K562 (cell line): ENCODE measurements around the gene HRH3. TPM values are rescaled to one million over a fixed set of nuclear protein-coding genes. Genes with fewer than 3 reads are reported as not detected.

ENCODE experiments used
- ATAC-seq: fragments of 200-7000 bp; cut with Tn5 transposase; 3 replicates; pipeline ENCODE4 v1.9.1; 2020; ENCODE audit warnings: moderate library complexity
- BruUV-seq: library from RNA; stranded (reverse); fragments of 400-500 nt; replicated peaks from 2 replicates; lab custom pipeline; 2021; lab: Mats Ljungman, UMichigan
- CTCF ChIA-PET: fragments of 300-600 bp; formaldehyde crosslinking; extraction: SDS; loops from one replicate; lab custom pipeline; 2021; ENCODE audit warnings: low intra/inter-chr PET ratio; lab: Yijun Ruan, JAX
- POLR2A ChIA-PET: fragments of 300-600, 350-650 bp; sonication (Branson Sonifier 250); formaldehyde crosslinking; extraction: SDS; loops from one replicate; lab custom pipeline; 2021; ENCODE audit warnings: antibody characterized with exemption, inconsistent platforms; lab: Yijun Ruan, JAX
- DNase-seq, 4 experiments: peaks; one replicate each; pipeline versions ENCODE4 v3.0.0 to v3.0.0-alpha.2; 2011 to 2018; ENCODE audit warnings: low spot score in 3 of 4, mixed read lengths in 3 of 4; ENCODE audit errors: extremely low read depth in 1 of 4
- FAIRE-seq: peaks from 2 replicates; lab custom pipeline; 2011; peaks lifted over from hg19 to GRCh38; lab: Jason Lieb, UNC
- H2AFZ ChIP-seq: 2 replicates; pipeline ENCODE4 v1.6.0; 2011; ENCODE audit warnings: low read depth, low read length, control low read depth, inconsistent platforms
- H3K27ac ChIP-seq: fragments of 200-600 bp; 3 replicates; pipeline ENCODE4 v1.8.0; 2011; ENCODE audit warnings: low read depth, mild to moderate bottlenecking, control low read depth, inconsistent platforms, low read length, moderate library complexity, mixed read lengths; ENCODE audit errors: extremely low read depth
- H3K27me3 ChIP-seq, 2 experiments: fragments of 300-600 bp in 1 of 2; 2 replicates in 1 of 2; 3 replicates in 1 of 2; pipeline versions ENCODE4 v1.6.0 to v1.8.0; 2011; ENCODE audit warnings: inconsistent platforms in 2 of 2, low read length in 2 of 2, mild to moderate bottlenecking in 1 of 2, mixed read lengths in 1 of 2, moderate library complexity in 1 of 2; ENCODE audit not compliant: control insufficient read depth in 2 of 2, insufficient read depth in 2 of 2
- H3K36me3 ChIP-seq: fragments of 300-600 bp; 3 replicates; pipeline ENCODE4 v1.8.0; 2011; ENCODE audit warnings: mild to moderate bottlenecking, low read length, inconsistent platforms; ENCODE audit not compliant: control insufficient read depth, insufficient read depth
- H3K4me1 ChIP-seq, 2 experiments: fragments of 200-600 bp in 1 of 2; replicated peaks in 1 of 2; 2 replicates in 1 of 2; 3 replicates in 1 of 2; pipeline versions ENCODE4 v1.5.1 to v1.8.0; 2011; ENCODE audit warnings: inconsistent platforms in 2 of 2, low read length in 2 of 2, mild to moderate bottlenecking in 1 of 2, mixed read lengths in 1 of 2, moderate library complexity in 1 of 2; ENCODE audit not compliant: control insufficient read depth in 2 of 2, insufficient read depth in 2 of 2
- H3K4me2 ChIP-seq: 2 replicates; pipeline ENCODE4 v1.6.1; 2011; ENCODE audit warnings: low read length, control low read depth, inconsistent platforms, mixed read lengths; ENCODE audit not compliant: insufficient read depth
- H3K4me3 ChIP-seq: fragments of 200-600 bp; sonication (generic), shearing (Covaris generic); 2 replicates; pipeline ENCODE4 v1.5.1; 2016; ENCODE audit warnings: control low read depth, inconsistent platforms
- H3K79me2 ChIP-seq: fragments of 200-600 bp; 3 replicates; pipeline ENCODE4 v1.8.0; 2011; ENCODE audit warnings: low read length, inconsistent platforms; ENCODE audit not compliant: control insufficient read depth, insufficient read depth
- H3K9ac ChIP-seq, 2 experiments: 2 replicates each; pipeline versions ENCODE4 v1.6.0 to v1.6.1; 2011; ENCODE audit warnings: low read depth in 2 of 2, low read length in 2 of 2, control low read depth in 1 of 2, inconsistent platforms in 1 of 2, mild to moderate bottlenecking in 1 of 2, mixed read lengths in 1 of 2; ENCODE audit not compliant: insufficient read depth in 1 of 2
- H3K9me1 ChIP-seq: one replicate; pipeline ENCODE4 v1.6.0; 2011; ENCODE audit warnings: inconsistent platforms, mild to moderate bottlenecking, low read length, moderate library complexity; ENCODE audit not compliant: control insufficient read depth, insufficient read depth
- H3K9me3 ChIP-seq: replicated peaks from 2 replicates; pipeline ENCODE4 v1.5.1; 2011; ENCODE audit warnings: low read depth, low read length, inconsistent platforms; ENCODE audit not compliant: control insufficient read depth, insufficient read depth
- H4K20me1 ChIP-seq: replicated peaks from 2 replicates; pipeline ENCODE4 v1.6.1; 2011; ENCODE audit warnings: low read length, inconsistent platforms, mixed read lengths; ENCODE audit not compliant: control insufficient read depth, insufficient read depth
- ARID3B ChIP-seq: fragments of 250-450 bp; sonication (Bioruptor Pico); IDR thresholded peaks from 2 replicates; pipeline ENCODE4 v1.4.0; 2020; ENCODE audit warnings: borderline replicate concordance
- BHLHE40 ChIP-seq: IDR thresholded peaks from 2 replicates; pipeline ENCODE4 v1.6.1; 2011; ENCODE audit warnings: low read length, improper control_type of control experiment
- CBX5 ChIP-seq: IDR thresholded peaks from 2 replicates; pipeline ENCODE4 v1.6.1; 2014; ENCODE audit warnings: low read depth, borderline replicate concordance
- CEBPG ChIP-seq, 3 experiments: fragments of 200-800 bp in 1 of 3; sonication (Bioruptor generic) in 1 of 3; sonication (generic) in 1 of 3; formaldehyde crosslinking in 1 of 3; IDR thresholded peaks in 2 of 3; conservative IDR thresholded peaks in 1 of 3; 2 replicates each; pipeline versions ENCODE4 v1.6.1 to v1.8.0; 2016 to 2022; ENCODE audit warnings: missing compliant biosample characterization in 2 of 3, missing genetic modification characterization in 2 of 3, mild to moderate bottlenecking in 1 of 3, missing genetic modification reagents in 1 of 3
- MXD1 ChIP-seq: fragments of 250-450 bp; sonication (Bioruptor Pico); IDR thresholded peaks from 2 replicates; pipeline ENCODE4 v1.8.0; 2021; ENCODE audit warnings: borderline replicate concordance, mild to moderate bottlenecking, moderate library complexity; ENCODE audit not compliant: poor library complexity, severe bottlenecking
- MYBL2 ChIP-seq, 2 experiments: fragments of 450-650 bp in 1 of 2; sonication (generic) in 1 of 2; formaldehyde crosslinking in 1 of 2; IDR thresholded peaks; 2 replicates each; pipeline versions ENCODE4 v1.6.1 to v1.8.1; 2017 to 2022; ENCODE audit warnings: borderline replicate concordance in 1 of 2, inconsistent platforms in 1 of 2, low read depth in 1 of 2, mild to moderate bottlenecking in 1 of 2, missing genetic modification reagents in 1 of 2, moderate library complexity in 1 of 2
- RBFOX2 ChIP-seq: fragments of 200-400 bp; formaldehyde crosslinking; IDR thresholded peaks from 2 replicates; pipeline ENCODE4 v1.6.1; 2017; ENCODE audit warnings: low read depth, mild to moderate bottlenecking, low read length, moderate library complexity
- STAT5A ChIP-seq: IDR thresholded peaks from 2 replicates; pipeline ENCODE4 v1.6.1; 2012; ENCODE audit warnings: low read length, inconsistent platforms, borderline replicate concordance
- THAP7 ChIP-seq: fragments of 250-450 bp; sonication (Bioruptor Pico); IDR thresholded peaks from 2 replicates; pipeline ENCODE4 v1.5.0; 2021
- ZFP1 ChIP-seq: fragments of 450-650 bp; formaldehyde crosslinking; IDR thresholded peaks from 2 replicates; pipeline ENCODE4 v1.4.0; 2020; ENCODE audit warnings: mild to moderate bottlenecking, mixed read lengths
- ZNF717 ChIP-seq: fragments of 250-450 bp; sonication (Bioruptor Pico); IDR thresholded peaks from 2 replicates; pipeline ENCODE4 v1.5.0; 2021
- WGBS: fragments of 100-300 bp; shearing (Covaris generic); methylation state at CpG from one replicate; pipeline ENCODE4 v1.1.6; 2016; ENCODE audit warnings: low coverage, mixed read lengths; ENCODE audit not compliant: insufficient coverage; ENCODE audit errors: missing lambda C conversion rate; 5-methylcytosine and 5-hydroxymethylcytosine counted together
- in situ Hi-C: fragments of 300-500 bp; cut with MboI; formaldehyde crosslinking; loops from 4 replicates; pipeline ENCODE4 v1.15.0; 2018; ENCODE audit warnings: inconsistent platforms, mixed read lengths
- intact Hi-C: fragments of 100-400 bp; cut with micrococcal nuclease; formaldehyde crosslinking; loops from 2 replicates; pipeline ENCODE4 v1.14.2; 2022
- polyA plus RNA-seq, 8 experiments: library from polyadenylated mRNA; depleted of rRNA in 4 of 8; stranded (reverse) in 5 of 8; unstranded in 3 of 8; fragments of >200 nt; fragmentation: Nextera tagmentation in 2 of 8; fragmentation: Illumina TruSeq in 1 of 8; extraction: Ambion mirVana in 2 of 8; extraction: Trizol in 1 of 8; gene quantifications; 2 replicates each; pipeline versions ENCODE4 v1.2.1 to v1.2.3, GENCODE V29; 2011 to 2014; ENCODE audit warnings: inconsistent platforms in 1 of 8, missing spikeins in 1 of 8
- total RNA-seq, 7 experiments: library from RNA; depleted of rRNA in 6 of 7; stranded (reverse); fragments of >200 nt in 6 of 7; fragmentation: Illumina TruSeq in 2 of 7; extraction: Trizol in 2 of 7; gene quantifications; 2 replicates each; pipeline versions ENCODE4 v1.2.1 to v1.2.3, GENCODE V29; 2011 to 2021; ENCODE audit warnings: low replicate concordance in 1 of 7

The HRH3 gene
- total and polyA plus RNA-seq, 9 of the 15 experiments (the other 6 are each of a cell fraction or from before 2014, with no cell fraction given), result not detected

GRCh38 chr20:62206388-62206775 lies 13.7 kb downstream of the HRH3 start:
- no peak for FAIRE-seq
- H2AFZ ChIP-seq, result no peak overlapping the region
- CTCF ChIA-PET, result no interaction called here

More at GRCh38 chr20:62206388-62206775, 13.7 kb downstream of the HRH3 start:
- H3K4me2 ChIP-seq, result no peak overlapping the region
- H3K79me2 ChIP-seq, result no peaks in the 10 kb centered on the region
- in situ Hi-C loops, result no loop called here
- H3K27ac ChIP-seq, result no peak overlapping the region
- DNase-seq, result no peak
- peak overlapping the region in 1 of 2 experiments; percentile 17; a peak in 1 of 4 replicates for H3K9ac ChIP-seq
- H3K36me3 ChIP-seq, result peaks cover 19% of the 10 kb centered on the region; the same call in 2 of the 3 replicates
- peaks cover 3% of the 10 kb centered on the region for H3K9me1 ChIP-seq
- H3K4me3 ChIP-seq, result no peak overlapping the region
- ATAC-seq, result no peak
- WGBS, result 82% methylated on average over 17 of the region's 17 CpGs
- intact Hi-C loops, result no loop called here
- TF ChIP-seq THAP7 (CRISPR knock-in tag) (no peak), BHLHE40 (no peak), ZNF717 (no peak), ARID3B (no peak), RBFOX2 (no peak), MYBL2 (IDR thresholded peaks at IDR 0.05; ENCODE audit: low read depth) (no peak), MYBL2 (CRISPR knock-in tag; IDR thresholded peaks at IDR 0.05; ENCODE audit: borderline replicate concordance) (no peak), CBX5 (no peak), ZFP1 (CRISPR knock-in tag) (no peak), MXD1 (CRISPR knock-in tag) (no peak), STAT5A (no peak), CEBPG (CRISPR knock-in tag; IDR thresholded peaks at IDR 0.05) (no peak), CEBPG (tag; conservative IDR thresholded peaks at IDR 0.05 in 1 of 2, IDR thresholded peaks at IDR 0.05 in 1 of 2) (no peak)
- POLR2A ChIA-PET, result interaction anchor here (0.6 to 0.7 kb wide), 3 partner anchors 9 to 776 kb away, joined by 3 to 4 read pairs (median 3); no protein-coding TSS in a partner anchor
- peaks cover 18% of the 10 kb centered on the region for H4K20me1 ChIP-seq
- H3K27me3 ChIP-seq, result peaks cover 0 to 21% of the 10 kb centered on the region in 2 experiments; a peak in 3 of 5 replicates
- no TSS peak for BruUV-seq
- peaks cover 4 to 39% of the 10 kb centered on the region in 2 experiments; a peak in 3 of 5 replicates for H3K4me1 ChIP-seq
- H3K9me3 ChIP-seq, result no peaks in the 10 kb centered on the region
